GM19372 (cell line): Measurements from ENCODE around the gene NCF4.

Experiments used
- ATAC-seq: cut with Tn5 transposase; IDR thresholded peaks from one replicate; pipeline ENCODE4 v1.9.1; 2021; ENCODE audit warnings: mild to moderate bottlenecking, low read depth, moderate library complexity; ENCODE audit not compliant: unreplicated experiment

NCF4 gene

DNA sequence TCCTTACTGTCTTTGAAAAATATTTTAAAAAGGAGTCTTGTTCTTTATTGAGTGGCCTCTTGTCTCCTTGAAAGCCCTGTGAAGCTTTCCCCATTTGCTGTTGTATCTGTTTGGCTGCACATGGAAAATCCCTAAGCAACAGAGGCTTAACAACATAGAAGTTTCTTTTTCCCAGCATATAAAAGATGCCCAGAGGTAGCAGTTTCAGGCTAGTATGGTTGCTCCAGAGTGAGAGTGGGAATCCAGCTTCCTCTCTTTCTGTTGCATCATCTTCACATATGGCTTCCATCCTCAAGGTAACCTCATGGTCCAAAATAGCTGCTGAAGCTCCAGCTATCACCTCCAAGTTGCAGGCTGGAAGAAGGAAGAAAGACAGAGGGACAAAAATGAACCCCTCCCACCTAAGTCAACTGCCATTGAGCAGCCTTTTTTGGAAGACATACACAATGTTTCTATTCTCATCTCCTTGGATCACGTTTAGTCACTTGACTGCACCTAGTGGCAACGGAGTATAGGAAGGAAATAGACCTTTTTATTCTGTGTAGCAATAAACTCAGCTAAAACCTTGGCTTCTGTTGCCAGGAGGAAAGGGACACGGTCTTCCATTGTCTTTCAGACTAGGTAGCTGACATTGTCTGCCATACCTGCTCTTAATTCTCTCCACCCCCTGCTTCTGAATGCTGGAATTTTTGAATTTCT is 57.9 kb downstream of the NCF4 start:
- no peak for ATAC-seq

- no peak for ATAC-seq
Measured at GRCh38 chr22:36921309-36922104, 60.7 kb downstream of the NCF4 start.

- no peak for ATAC-seq
Measured at GRCh38 chr22:36922105-36922608, 61.4 kb downstream of the NCF4 start.

- ATAC-seq, result no peak
Measured at GRCh38 chr22:36922711-36923110, 61.9 kb downstream of the NCF4 start.

DNA sequence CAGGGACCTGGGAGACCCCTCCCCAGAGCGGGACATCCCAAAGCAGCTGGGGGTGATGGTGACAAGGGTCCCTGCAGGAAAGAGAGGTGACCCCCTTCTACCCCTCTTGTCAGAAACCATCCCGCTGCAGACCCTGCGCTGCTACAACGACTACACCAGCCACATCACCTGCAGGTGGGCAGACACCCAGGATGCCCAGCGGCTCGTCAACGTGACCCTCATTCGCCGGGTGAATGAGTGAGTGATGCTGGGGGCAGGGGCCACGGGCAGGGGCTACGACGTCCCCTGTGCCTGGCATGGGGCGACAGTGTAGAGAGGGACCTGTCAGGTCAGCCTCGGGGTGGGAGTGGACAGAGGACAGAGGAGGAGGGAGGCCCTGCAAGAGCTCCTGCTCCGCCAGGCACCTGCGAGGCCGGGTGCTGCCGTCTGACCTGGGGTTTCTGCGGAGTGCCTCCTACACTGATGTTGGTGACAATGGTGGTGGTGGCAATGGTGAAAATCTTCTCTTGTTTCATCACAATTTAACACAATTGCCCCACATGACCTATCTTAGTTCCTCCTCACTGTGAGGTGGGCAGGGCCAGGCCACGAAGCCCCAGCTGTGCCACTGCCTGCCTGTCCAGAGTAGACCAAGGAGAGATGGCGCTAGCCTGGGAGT is 62.5 kb downstream of the NCF4 start:
- ATAC-seq, result no peak

DNA sequence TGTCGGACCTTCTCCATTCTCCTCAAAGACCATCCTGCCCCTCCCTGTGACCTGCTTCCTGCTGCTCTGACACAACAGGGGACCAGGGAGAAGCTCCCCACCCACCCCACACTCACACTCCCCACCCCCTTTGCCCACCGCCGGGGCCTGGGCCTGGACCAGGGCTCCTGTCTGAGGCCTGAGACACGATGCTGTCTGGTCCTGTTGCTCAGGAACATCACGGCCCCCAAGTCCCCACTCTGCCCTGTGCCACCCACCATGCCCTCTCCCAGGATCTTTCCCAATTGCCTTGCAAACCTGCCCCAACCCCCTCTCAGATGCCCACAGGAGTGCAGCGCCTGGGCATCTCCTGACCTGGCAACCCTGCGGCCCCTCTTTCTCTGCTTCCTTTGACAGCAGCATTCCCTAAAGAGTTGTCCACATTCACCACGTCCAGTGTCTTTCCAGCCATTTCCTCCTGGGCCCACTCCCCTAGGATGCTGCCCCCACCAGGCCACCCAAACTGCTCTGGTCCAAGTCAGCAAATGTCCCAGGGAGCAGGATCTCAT is 63.4 kb downstream of the NCF4 start:
- ATAC-seq, result no peak

- ATAC-seq, result no peak
Measured at GRCh38 chr22:36925388-36926290, 64.8 kb downstream of the NCF4 start.

GRCh38 chr22:36926309-36926708 is 65.5 kb downstream of the NCF4 start:
- no peak for ATAC-seq

DNA sequence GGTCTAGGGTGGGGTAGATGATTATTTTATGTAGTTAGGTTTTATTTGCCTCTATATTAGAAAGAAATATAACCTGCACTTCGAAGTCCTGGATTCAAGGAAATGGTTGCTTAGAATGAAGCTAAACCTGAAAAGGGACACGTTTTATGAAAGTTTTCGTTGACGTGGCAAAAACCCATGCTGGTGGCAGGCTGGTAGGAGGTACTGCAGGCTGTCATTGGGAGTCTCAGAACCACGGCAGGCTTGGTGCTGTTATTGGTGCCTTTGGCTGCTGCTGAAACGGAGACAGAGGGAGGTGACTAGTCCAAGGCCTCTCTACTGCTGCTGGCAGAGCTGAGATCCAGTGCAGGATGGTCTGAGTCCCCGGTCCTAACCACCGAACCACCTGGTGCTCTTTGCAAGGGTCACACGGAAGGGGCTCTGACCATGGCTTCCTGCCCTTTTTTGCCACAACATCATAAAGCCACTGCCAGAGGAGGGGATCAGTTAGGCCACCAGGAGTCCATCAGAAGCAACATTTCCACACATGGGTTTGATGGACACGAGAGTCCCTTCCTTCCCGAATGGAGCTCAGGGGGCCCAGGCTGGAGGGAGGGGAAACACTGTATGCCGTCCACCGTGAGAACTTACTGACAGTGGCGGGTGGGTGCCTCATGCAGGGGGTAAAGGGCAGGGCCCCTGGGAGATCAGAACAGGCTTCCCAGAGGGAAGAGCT is 66.1 kb downstream of the NCF4 start:
- ATAC-seq, result no peak
